H1 (cell line): ENCODE data around the gene RPRD2. TPM values are rescaled to one million over a fixed set of nuclear protein-coding genes. Genes with fewer than 3 reads are reported as not detected.
A peak's percentile ranks its signal among the peaks of the same experiment; 100 is the strongest.

ENCODE experiments used
- CTCF ChIA-PET: fragments of 300-600 bp; sonication (Branson Sonifier 250); formaldehyde crosslinking; loops from one replicate; lab custom pipeline; 2021; ENCODE audit not compliant: partially characterized antibody; lab: Charles Lee
- POLR2A ChIA-PET: fragments of 300-600 bp; sonication (Branson Sonifier 250); formaldehyde crosslinking; loops from one replicate; lab custom pipeline; 2021; ENCODE audit warnings: inconsistent platforms; ENCODE audit not compliant: partially characterized antibody; lab: Charles Lee
- DNase-seq, 2 experiments: peaks; one replicate each; pipeline versions ENCODE4 v3.0.0 to v3.0.0-alpha.2; 2010 to 2022; ENCODE audit warnings: low spot score in 2 of 2, low read depth in 1 of 2, mixed read lengths in 1 of 2
- FAIRE-seq: peaks from 2 replicates; lab custom pipeline; 2011; peaks lifted over from hg19 to GRCh38; lab: Jason Lieb, UNC
- H2AFZ ChIP-seq: 2 replicates; pipeline ENCODE4 v1.8.1; 2012; ENCODE audit warnings: low read length, inconsistent platforms
- H2AK5ac ChIP-seq: 2 replicates; pipeline ENCODE4 v1.6.1; 2013; ENCODE audit warnings: low read depth, low read length
- H2BK120ac ChIP-seq: replicated peaks from 2 replicates; pipeline ENCODE3; 2013; ENCODE audit warnings: low read depth, low read length, inconsistent platforms
- H2BK12ac ChIP-seq: 2 replicates; pipeline ENCODE4 v1.6.1; 2013; ENCODE audit warnings: low read depth, low read length
- H2BK15ac ChIP-seq: 2 replicates; pipeline ENCODE4 v1.6.1; 2013; ENCODE audit warnings: low read length
- H2BK20ac ChIP-seq: 2 replicates; pipeline ENCODE4 v1.6.1; 2013; ENCODE audit warnings: low read length
- H2BK5ac ChIP-seq: 2 replicates; pipeline ENCODE4 v1.6.1; 2013; ENCODE audit warnings: low read depth, low read length
- H3K14ac ChIP-seq: 2 replicates; pipeline ENCODE4 v1.6.1; 2013; ENCODE audit warnings: inconsistent platforms; ENCODE audit not compliant: insufficient read length
- H3K18ac ChIP-seq: 2 replicates; pipeline ENCODE4 v1.6.1; 2013; ENCODE audit warnings: low read length; ENCODE audit errors: extremely low read depth
- H3K23ac ChIP-seq: 2 replicates; pipeline ENCODE4 v1.6.1; 2013; ENCODE audit warnings: inconsistent platforms; ENCODE audit not compliant: insufficient read length
- H3K23me2 ChIP-seq: 2 replicates; pipeline ENCODE4 v1.6.1; 2013; ENCODE audit warnings: low read depth, low read length
- H3K27ac ChIP-seq: 2 replicates; pipeline ENCODE4 v1.6.1; 2011; ENCODE audit warnings: low read depth, low read length, inconsistent platforms
- H3K27me3 ChIP-seq, 4 experiments: replicated peaks in 1 of 4; 1 replicate in 1 of 4; 2 replicates in 3 of 4; pipeline versions ENCODE4 v1.6.1 to v1.8.1; 2011 to 2013; ENCODE audit warnings: low read length in 3 of 4, mild to moderate bottlenecking in 3 of 4, inconsistent platforms in 2 of 4, mixed read lengths in 2 of 4, moderate library complexity in 1 of 4; ENCODE audit not compliant: control insufficient read depth in 3 of 4, insufficient read depth in 3 of 4; ENCODE audit errors: extremely low read depth in 1 of 4
- H3K36me3 ChIP-seq, 4 experiments: 2 replicates each; pipeline versions ENCODE4 v1.6.1 to v1.8.1; 2011 to 2013; ENCODE audit warnings: mild to moderate bottlenecking in 4 of 4, low read length in 3 of 4, moderate library complexity in 2 of 4, control low read depth in 1 of 4, inconsistent platforms in 1 of 4; ENCODE audit not compliant: insufficient read depth in 4 of 4, control insufficient read depth in 2 of 4
- H3K4ac ChIP-seq: replicated peaks from 2 replicates; pipeline ENCODE3; 2013; ENCODE audit warnings: low read length, low read depth, mixed read lengths, inconsistent platforms; ENCODE audit not compliant: insufficient read length
- H3K4me1 ChIP-seq, 4 experiments: replicated peaks in 1 of 4; 1 replicate in 1 of 4; 2 replicates in 3 of 4; pipeline versions ENCODE4 v1.6.1 to v1.8.1; 2011 to 2013; ENCODE audit warnings: low read length in 3 of 4, inconsistent platforms in 2 of 4, mixed read lengths in 1 of 4; ENCODE audit not compliant: insufficient read depth in 4 of 4, control insufficient read depth in 3 of 4
- H3K4me2 ChIP-seq, 2 experiments: 2 replicates each; pipeline versions ENCODE4 v1.6.1 to v1.8.1; 2011 to 2013; ENCODE audit warnings: low read depth in 2 of 2, low read length in 2 of 2, control low read depth in 1 of 2, inconsistent platforms in 1 of 2, mild to moderate bottlenecking in 1 of 2; ENCODE audit not compliant: insufficient read depth in 1 of 2
- H3K4me3 ChIP-seq, 4 experiments: fragments of 200-600, 300-600 bp in 1 of 4; sonication (generic), shearing (Covaris generic), sonication (Bioruptor Twin) in 1 of 4; 2 replicates each; pipeline versions ENCODE4 v1.5.1 to v1.8.1; 2011 to 2016; ENCODE audit warnings: low read length in 4 of 4, low read depth in 3 of 4, control low read depth in 2 of 4, inconsistent platforms in 2 of 4, mild to moderate bottlenecking in 2 of 4, mixed read lengths in 1 of 4, moderate library complexity in 1 of 4; ENCODE audit not compliant: insufficient read depth in 2 of 4; ENCODE audit errors: extremely low read depth in 1 of 4
- H3K56ac ChIP-seq: replicated peaks from 2 replicates; pipeline ENCODE3; 2013; ENCODE audit warnings: low read depth, mild to moderate bottlenecking, mixed read lengths, low read length, inconsistent platforms; ENCODE audit not compliant: insufficient read length
- H3K79me1 ChIP-seq: 2 replicates; pipeline ENCODE4 v1.6.1; 2013; ENCODE audit warnings: low read depth, low read length, control low read depth
- H3K79me2 ChIP-seq, 2 experiments: 2 replicates each; pipeline versions ENCODE4 v1.6.1 to v1.8.1; 2012 to 2013; ENCODE audit warnings: low read length in 2 of 2, mild to moderate bottlenecking in 2 of 2, inconsistent platforms in 1 of 2; ENCODE audit not compliant: insufficient read depth in 2 of 2, control insufficient read depth in 1 of 2
- H3K9ac ChIP-seq, 4 experiments: replicated peaks in 1 of 4; 1 replicate in 1 of 4; 2 replicates in 3 of 4; pipeline versions ENCODE4 v1.6.1 to v1.8.1; 2011 to 2013; ENCODE audit warnings: low read depth in 3 of 4, low read length in 3 of 4, control low read depth in 2 of 4, mild to moderate bottlenecking in 2 of 4, moderate library complexity in 2 of 4, inconsistent platforms in 1 of 4; ENCODE audit errors: extremely low read depth in 1 of 4
- H3K9me3 ChIP-seq, 2 experiments: 2 replicates each; pipeline versions ENCODE4 v1.6.1 to v1.8.1; 2012 to 2013; ENCODE audit warnings: mild to moderate bottlenecking in 2 of 2, moderate library complexity in 2 of 2, control low read depth in 1 of 2, inconsistent platforms in 1 of 2, low read depth in 1 of 2, low read length in 1 of 2, mixed read lengths in 1 of 2; ENCODE audit not compliant: insufficient read depth in 2 of 2
- H4K20me1 ChIP-seq, 2 experiments: replicated peaks in 1 of 2; 2 replicates each; pipeline versions ENCODE3 to v1.8.1; 2011 to 2013; ENCODE audit warnings: inconsistent platforms in 2 of 2, low read length in 2 of 2, mild to moderate bottlenecking in 1 of 2; ENCODE audit not compliant: insufficient read depth in 2 of 2, control insufficient read depth in 1 of 2
- H4K5ac ChIP-seq: 2 replicates; pipeline ENCODE4 v1.6.1; 2013; ENCODE audit warnings: low read length, low read depth, mixed read lengths, inconsistent platforms; ENCODE audit not compliant: insufficient read length
- H4K8ac ChIP-seq: 2 replicates; pipeline ENCODE4 v1.8.0; 2013; ENCODE audit warnings: mild to moderate bottlenecking, moderate library complexity, low read length, inconsistent platforms; ENCODE audit not compliant: insufficient read depth; ENCODE audit errors: extremely low read depth
- H4K91ac ChIP-seq: replicated peaks from 2 replicates; pipeline ENCODE3; 2013; ENCODE audit warnings: low read length, mixed read lengths, inconsistent platforms; ENCODE audit not compliant: insufficient read length
- CTCF ChIP-seq, 3 experiments: IDR thresholded peaks; 1 replicate in 2 of 3; 2 replicates in 1 of 3; pipeline versions ENCODE4 v1.5.1 to v1.6.1; 2011; ENCODE audit warnings: low read length in 3 of 3, mild to moderate bottlenecking in 3 of 3, inconsistent platforms in 2 of 3, low read depth in 1 of 3, moderate library complexity in 1 of 3; ENCODE audit not compliant: insufficient read depth in 1 of 3; ENCODE audit errors: control extremely low read depth in 1 of 3
- EZH2 ChIP-seq: fragments of 200-600 bp; sonication (generic); IDR thresholded peaks from 2 replicates; pipeline ENCODE4 v1.7.1; 2012; ENCODE audit warnings: low read depth, mild to moderate bottlenecking, moderate library complexity, low read length, inconsistent platforms; ENCODE audit not compliant: severe bottlenecking
- GTF2F1 ChIP-seq: IDR thresholded peaks from 2 replicates; pipeline ENCODE4 v1.6.1; 2012; ENCODE audit warnings: low read depth, low read length, improper control_type of control experiment, borderline replicate concordance
- HDAC2 ChIP-seq, 2 experiments: fragments of 300-600 bp in 1 of 2; sonication (generic) in 1 of 2; IDR thresholded peaks; 2 replicates each; pipeline ENCODE4 v1.6.1; 2011 to 2012; ENCODE audit warnings: low read depth in 2 of 2, low read length in 2 of 2, mild to moderate bottlenecking in 2 of 2, moderate library complexity in 2 of 2, borderline replicate concordance in 1 of 2, inconsistent platforms in 1 of 2
- JUN ChIP-seq: IDR thresholded peaks from 2 replicates; pipeline ENCODE4 v1.6.1; 2011; ENCODE audit warnings: low read depth, mild to moderate bottlenecking, improper control_type of control experiment, low read length
- RAD21 ChIP-seq, 2 experiments: IDR thresholded peaks in 1 of 2; conservative IDR thresholded peaks in 1 of 2; 2 replicates each; pipeline ENCODE4 v1.6.1; 2011; ENCODE audit warnings: low read depth in 2 of 2, low read length in 2 of 2, improper control_type of control experiment in 1 of 2, inconsistent platforms in 1 of 2, mild to moderate bottlenecking in 1 of 2, moderate library complexity in 1 of 2
- RFX5 ChIP-seq: IDR thresholded peaks from 2 replicates; pipeline ENCODE4 v1.6.1; 2011; ENCODE audit warnings: low read depth, low read length, improper control_type of control experiment, borderline replicate concordance
- RXRA ChIP-seq: IDR thresholded peaks from 2 replicates; pipeline ENCODE4 v1.6.1; 2011; ENCODE audit warnings: low read depth, mild to moderate bottlenecking, low read length, moderate library complexity; ENCODE audit not compliant: insufficient read depth
- TAF1 ChIP-seq: IDR thresholded peaks from 2 replicates; pipeline ENCODE4 v1.6.1; 2011; ENCODE audit warnings: mild to moderate bottlenecking, low read depth, low read length
- TBP ChIP-seq: IDR thresholded peaks from 2 replicates; pipeline ENCODE4 v1.6.1; 2011; ENCODE audit warnings: low read depth, low read length, improper control_type of control experiment
- WGBS, 2 experiments: shearing (Covaris generic) in 1 of 2; methylation state at CpG; one replicate each; pipeline versions ENCODE4 v1.1.6 to v1.1.7; 2013 to 2015; ENCODE audit warnings: low lambda C conversion rate in 2 of 2, mixed read lengths in 2 of 2, inconsistent platforms in 1 of 2, low coverage in 1 of 2, missing lambda C conversion rate in 1 of 2; ENCODE audit not compliant: insufficient replicate concordance in 2 of 2, insufficient coverage in 1 of 2, insufficient read length in 1 of 2; ENCODE audit errors: extremely low coverage in 1 of 2, missing lambda C conversion rate in 1 of 2; 5-methylcytosine and 5-hydroxymethylcytosine counted together
- polyA plus RNA-seq, 7 experiments: library from polyadenylated mRNA; depleted of rRNA in 3 of 7; stranded (reverse) in 5 of 7; unstranded in 2 of 7; fragments of >200 nt in 5 of 7; fragments of 200-250 nt in 2 of 7; gene quantifications; 1 replicate in 5 of 7; 2 replicates in 1 of 7; 4 replicates in 1 of 7; pipeline versions ENCODE4 v1.2.1 to v1.2.3, GENCODE V29; 2011 to 2013; ENCODE audit warnings: missing spikeins in 2 of 7, mixed read lengths in 2 of 7
- total RNA-seq: library from RNA; stranded (reverse); fragmentation: NEBNext Ultra II Directional; extraction: Animal tissue kit (Norgen Biotek cat#: 25700); gene quantifications from 2 replicates; pipeline ENCODE4 v1.2.1, GENCODE V29; 2021

Gene RPRD2
- total and polyA plus RNA-seq, 2 of the 8 experiments (the other 6 are each of a cell fraction or from before 2014, with no cell fraction given): 14.4 to 32.4 TPM

GRCh38 chr1:150464422-150464826 lies 100.5 kb downstream of the RPRD2 start:
- Histone ChIP-seq H2BK20ac (no peak overlapping the region), H4K8ac (no peak overlapping the region; the same call in 1 of the 2 replicates), H4K91ac (no peak overlapping the region), H3K4me1 (no peaks in the 10 kb centered on the region), H3K79me2 (no peaks in the 10 kb centered on the region), H3K27ac (no peak overlapping the region), H3K4me2 (no peak overlapping the region), H3K14ac (no peak overlapping the region), H3K36me3 (peaks cover 4 to 39% (median 13%) of the 10 kb centered on the region in 4 experiments; a peak in 6 of 8 replicates), H3K9ac (no peak overlapping the region), H2BK120ac (no peak overlapping the region), H3K4ac (no peak overlapping the region), H3K79me1 (no peaks in the 10 kb centered on the region), H3K27me3 (no peaks in the 10 kb centered on the region), H2AFZ (no peak overlapping the region), H2BK5ac (no peak overlapping the region), H3K23ac (no peak overlapping the region), H2BK15ac (no peak overlapping the region), H3K56ac (no peak overlapping the region), H3K23me2 (no peaks in the 10 kb centered on the region), H2BK12ac (no peak overlapping the region), H4K5ac (no peak overlapping the region), H3K4me3 (no peak overlapping the region), H4K20me1 (peaks cover 0 to 1% of the 10 kb centered on the region in 2 experiments), H3K18ac (no peak overlapping the region), H2AK5ac (no peak overlapping the region), H3K9me3 (no peaks in the 10 kb centered on the region)
- ChIA-PET CTCF (interaction anchor here (0.9 to 2.6 kb wide), 5 partner anchors 16 to 87 kb away, joined by 3 to 9 read pairs (median 4); no protein-coding TSS in a partner anchor), POLR2A (no interaction called here)
- WGBS, 2 experiments: 82% methylated on average over 4 of the region's 4 CpGs; no CpG with 5 or more reads in 1 of the 2 experiments
- DNase-seq (peak; percentile 7 to 84), FAIRE-seq (peak; percentile 69)
- TF ChIP-seq CTCF (IDR thresholded peaks at IDR 0.05; ENCODE audit: control extremely low read depth in 1 of 3, insufficient read depth in 1 of 3, low read depth in 1 of 3, low read length in 3 of 3): peak; percentile 55 to 82 (median 63)
- no peak for TF ChIP-seq JUN
- no peak for TF ChIP-seq RFX5
- TF ChIP-seq RXRA: no peak
- peak; percentile 76 to 78 for TF ChIP-seq RAD21 (IDR thresholded peaks at IDR 0.05 in 1 of 2, conservative IDR thresholded peaks at IDR 0.05 in 1 of 2; ENCODE audit: low read depth in 2 of 2, low read length in 2 of 2)
- TF ChIP-seq TAF1: no peak
- TF ChIP-seq HDAC2 (IDR thresholded peaks at IDR 0.05; ENCODE audit: borderline replicate concordance in 1 of 2, low read depth in 2 of 2, low read length in 2 of 2): no peak
- no peak for TF ChIP-seq TBP
- no peak for TF ChIP-seq GTF2F1
- no peak for TF ChIP-seq EZH2
